PC-3 (cell line): Measurements from ENCODE around the gene BABAM1.

Source experiments
- EZH2phosphoT487 ChIP-seq: fragments of 300-600 bp; sonication (generic); IDR thresholded peaks from 2 replicates; pipeline ENCODE4 v1.6.1; 2018; ENCODE audit warnings: mild to moderate bottlenecking, antibody characterized with exemption, low read length, borderline replicate concordance
- TF ChIP-seq, protein P1 (sequence below): fragments of 300-600 bp; sonication (generic); conservative IDR thresholded peaks from 2 replicates; pipeline ENCODE4 v1.5.1; 2017; ENCODE audit warnings: antibody characterized with exemption, low read depth, mild to moderate bottlenecking, low read length

DNA sequence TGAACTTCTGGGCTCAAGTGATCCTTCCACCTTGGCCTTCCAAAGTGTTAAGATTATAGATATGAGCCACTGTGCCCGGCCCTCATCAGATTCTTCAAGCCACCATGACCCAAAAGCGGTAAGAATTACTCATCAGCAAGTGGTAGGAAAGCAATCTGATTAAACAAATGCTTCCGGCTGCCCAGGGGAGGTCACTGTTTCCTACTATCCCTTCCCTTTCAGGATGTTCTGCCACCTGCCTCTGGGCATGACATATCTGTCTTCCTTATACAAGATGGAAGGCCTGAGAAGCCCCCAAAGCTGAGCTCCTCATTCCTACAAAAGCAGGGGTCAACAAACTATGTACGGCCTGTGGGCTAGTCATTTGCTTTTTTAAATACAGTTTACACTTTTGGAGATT lies 29.0 kb downstream of the BABAM1 start:
- TF ChIP-seq, protein P1, sequence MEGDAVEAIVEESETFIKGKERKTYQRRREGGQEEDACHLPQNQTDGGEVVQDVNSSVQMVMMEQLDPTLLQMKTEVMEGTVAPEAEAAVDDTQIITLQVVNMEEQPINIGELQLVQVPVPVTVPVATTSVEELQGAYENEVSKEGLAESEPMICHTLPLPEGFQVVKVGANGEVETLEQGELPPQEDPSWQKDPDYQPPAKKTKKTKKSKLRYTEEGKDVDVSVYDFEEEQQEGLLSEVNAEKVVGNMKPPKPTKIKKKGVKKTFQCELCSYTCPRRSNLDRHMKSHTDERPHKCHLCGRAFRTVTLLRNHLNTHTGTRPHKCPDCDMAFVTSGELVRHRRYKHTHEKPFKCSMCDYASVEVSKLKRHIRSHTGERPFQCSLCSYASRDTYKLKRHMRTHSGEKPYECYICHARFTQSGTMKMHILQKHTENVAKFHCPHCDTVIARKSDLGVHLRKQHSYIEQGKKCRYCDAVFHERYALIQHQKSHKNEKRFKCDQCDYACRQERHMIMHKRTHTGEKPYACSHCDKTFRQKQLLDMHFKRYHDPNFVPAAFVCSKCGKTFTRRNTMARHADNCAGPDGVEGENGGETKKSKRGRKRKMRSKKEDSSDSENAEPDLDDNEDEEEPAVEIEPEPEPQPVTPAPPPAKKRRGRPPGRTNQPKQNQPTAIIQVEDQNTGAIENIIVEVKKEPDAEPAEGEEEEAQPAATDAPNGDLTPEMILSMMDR: peak; percentile 45; the same call in 1 of the 2 replicates
- TF ChIP-seq EZH2phosphoT487: no peak
